Brain microvascular endothelial cell (primary cell): ENCODE results near the gene CSF1.
"Not testable (repeated sequence)": the region's sequence is repeated elsewhere in the genome, so short reads cannot be mapped to it uniquely, and the experiment has no call there.

Experiments
- DNase-seq: peaks from one replicate; pipeline ENCODE4 v3.0.0-alpha.2; 2020
- H3K27ac ChIP-seq: fragments of 250-450 bp; sonication (Bioruptor Pico); 2 replicates; pipeline ENCODE4 v1.5.1; 2020; ENCODE audit warnings: mild to moderate bottlenecking, moderate library complexity
- H3K27me3 ChIP-seq: fragments of 250-450 bp; sonication (Bioruptor Pico); replicated peaks from 2 replicates; pipeline ENCODE4 v1.5.1; 2020; ENCODE audit warnings: mild to moderate bottlenecking
- H3K36me3 ChIP-seq: fragments of 250-450 bp; sonication (Bioruptor Pico); replicated peaks from 2 replicates; pipeline ENCODE4 v1.5.1; 2020; ENCODE audit warnings: mild to moderate bottlenecking
- H3K4me3 ChIP-seq: 2 replicates; pipeline ENCODE4 v1.5.1; 2011; ENCODE audit warnings: low read depth, mild to moderate bottlenecking, control low read depth, low read length, moderate library complexity
- CTCF ChIP-seq: IDR thresholded peaks from 2 replicates; pipeline ENCODE4 v1.5.1; 2011; ENCODE audit warnings: low read depth, mild to moderate bottlenecking, moderate library complexity, low read length, control low read depth, inconsistent platforms; ENCODE audit errors: missing control alignments
- in situ Hi-C: cut with HindIII; loops from 2 replicates; pipeline ENCODE4 v1.10.0; 2017; ENCODE audit warnings: low sequenced_read_pairs, low pct_ligation_motif_present

The CSF1 gene

DNA sequence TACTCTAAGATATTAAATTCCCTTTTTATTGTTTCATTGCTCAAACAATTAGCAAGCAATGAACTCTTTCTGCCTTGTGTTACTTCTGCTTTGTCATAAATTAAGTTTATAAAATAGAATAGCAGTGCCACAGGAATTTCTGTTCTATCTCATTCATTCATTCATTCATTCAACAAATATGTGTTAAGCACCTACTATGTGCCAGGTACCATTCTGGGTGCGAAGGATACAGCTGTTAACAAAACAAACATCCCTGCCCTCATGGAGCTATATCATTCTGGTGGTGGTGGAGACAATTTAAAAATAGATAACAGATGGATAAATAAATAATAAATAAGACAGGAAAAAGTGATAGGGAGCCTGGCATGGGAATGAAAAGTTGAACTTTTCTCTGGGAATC is 39.4 kb downstream of the CSF1 start:
- no peak for DNase-seq
- Histone ChIP-seq H3K4me3 (no peak overlapping the region), H3K27ac (no peak overlapping the region), H3K27me3 (no peaks in the 10 kb centered on the region), H3K36me3 (no peaks in the 10 kb centered on the region)
- in situ Hi-C loops: no loop called here
- TF ChIP-seq CTCF: no peak

GRCh38 chr1:109950509-109950908 is 39.9 kb downstream of the CSF1 start:
- Histone ChIP-seq H3K4me3 (no peak overlapping the region), H3K36me3 (no peaks in the 10 kb centered on the region), H3K27ac (no peak overlapping the region), H3K27me3 (no peaks in the 10 kb centered on the region)
- no peak for TF ChIP-seq CTCF
- no peak for DNase-seq
- in situ Hi-C loops: no loop called here

- DNase-seq, in situ Hi-C loops, H3K27me3 ChIP-seq, H3K36me3 ChIP-seq, H3K4me3 ChIP-seq, H3K27ac ChIP-seq: not testable (repeated sequence)
Measured at GRCh38 chr1:109951501-109951900, 40.9 kb downstream of the CSF1 start.

- in situ Hi-C loops: no loop called here
- Histone ChIP-seq H3K27ac (no peak overlapping the region), H3K36me3 (no peaks in the 10 kb centered on the region), H3K27me3 (no peaks in the 10 kb centered on the region), H3K4me3 (no peak overlapping the region)
- no peak for DNase-seq
- TF ChIP-seq CTCF: no peak
Measured at GRCh38 chr1:109954041-109954512, 43.4 kb downstream of the CSF1 start.

DNA sequence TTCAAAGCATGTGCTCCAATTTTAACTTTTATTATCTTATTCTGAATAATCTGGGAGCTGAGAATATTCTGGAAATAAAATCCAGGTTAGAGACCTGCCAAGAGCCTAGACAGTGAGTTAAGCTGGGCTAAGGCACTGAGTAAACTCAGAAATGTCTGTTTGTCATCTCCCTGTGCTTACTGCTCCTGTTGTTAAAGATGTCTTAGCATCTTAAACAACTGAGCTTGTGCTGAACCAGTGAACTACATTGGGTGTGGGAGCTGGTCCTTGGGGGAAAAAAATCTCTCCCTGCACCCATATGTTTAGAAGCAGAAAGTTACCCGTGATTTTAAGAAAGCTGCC is 49.0 kb downstream of the CSF1 start:
- in situ Hi-C loops: no loop called here
- DNase-seq: no peak

DNA sequence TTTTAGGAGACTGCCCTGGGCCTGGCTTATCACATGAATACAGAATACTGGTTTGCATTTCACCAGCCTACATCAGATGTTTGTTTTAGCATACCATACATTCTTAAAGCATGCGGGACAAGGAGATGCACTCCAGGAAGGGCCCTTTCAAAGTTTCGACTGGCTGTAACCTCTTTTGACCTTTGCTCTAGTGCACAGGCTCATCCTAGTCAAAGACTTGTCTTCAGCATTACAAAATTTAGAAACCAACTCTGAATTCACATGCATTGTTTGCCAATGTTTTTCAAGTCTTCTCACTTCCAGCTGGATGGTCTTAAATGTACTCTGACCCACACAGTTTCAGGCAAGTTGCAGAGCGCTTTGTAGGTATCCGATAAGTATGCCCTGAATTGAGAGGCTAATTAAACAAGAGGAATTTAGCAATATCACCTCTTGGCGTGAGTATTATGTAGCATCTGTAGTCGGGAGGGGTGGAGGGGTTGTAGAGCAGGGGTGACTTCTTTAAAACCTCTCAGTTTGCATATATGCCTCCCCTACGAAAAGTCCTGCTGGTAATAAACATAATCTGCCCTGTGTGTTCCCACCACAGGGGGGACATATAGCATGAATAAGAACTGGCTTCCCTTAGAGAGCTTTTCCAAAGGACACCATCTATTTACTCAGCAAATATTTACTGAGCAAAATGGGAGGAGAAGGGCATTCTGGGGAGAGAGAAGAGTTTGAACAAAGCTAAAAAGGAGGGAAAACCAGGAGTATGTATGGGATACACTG is 49.5 kb downstream of the CSF1 start:
- TF ChIP-seq CTCF: peak; percentile 44
- H3K27ac ChIP-seq: peak overlapping the region; percentile 46

More for the DNA sequence above, 49.0 kb downstream of the CSF1 start:
- Histone ChIP-seq H3K27me3 (no peaks in the 10 kb centered on the region), H3K27ac (peak overlapping the region; percentile 46), H3K36me3 (no peaks in the 10 kb centered on the region), H3K4me3 (no peak overlapping the region)
- no peak for TF ChIP-seq CTCF

More for the DNA sequence above, 49.5 kb downstream of the CSF1 start:
- Histone ChIP-seq H3K36me3 (no peaks in the 10 kb centered on the region), H3K27me3 (no peaks in the 10 kb centered on the region), H3K4me3 (no peak overlapping the region)
- peak; percentile 71 for DNase-seq
- in situ Hi-C loops: no loop called here
